GM08714 (cell line): ENCODE data around the gene ALK.

Source experiments
- H3K4me3 ChIP-seq: fragments of 200-500 bp; sonication (Bioruptor generic); 2 replicates; pipeline ENCODE4 v1.5.1; 2014; ENCODE audit warnings: mild to moderate bottlenecking, low read length, inconsistent platforms
- ZNF274 ChIP-seq: IDR thresholded peaks from 2 replicates; pipeline ENCODE4 v1.6.1; 2012; ENCODE audit warnings: mild to moderate bottlenecking, low read depth, low read length

ALK gene

DNA sequence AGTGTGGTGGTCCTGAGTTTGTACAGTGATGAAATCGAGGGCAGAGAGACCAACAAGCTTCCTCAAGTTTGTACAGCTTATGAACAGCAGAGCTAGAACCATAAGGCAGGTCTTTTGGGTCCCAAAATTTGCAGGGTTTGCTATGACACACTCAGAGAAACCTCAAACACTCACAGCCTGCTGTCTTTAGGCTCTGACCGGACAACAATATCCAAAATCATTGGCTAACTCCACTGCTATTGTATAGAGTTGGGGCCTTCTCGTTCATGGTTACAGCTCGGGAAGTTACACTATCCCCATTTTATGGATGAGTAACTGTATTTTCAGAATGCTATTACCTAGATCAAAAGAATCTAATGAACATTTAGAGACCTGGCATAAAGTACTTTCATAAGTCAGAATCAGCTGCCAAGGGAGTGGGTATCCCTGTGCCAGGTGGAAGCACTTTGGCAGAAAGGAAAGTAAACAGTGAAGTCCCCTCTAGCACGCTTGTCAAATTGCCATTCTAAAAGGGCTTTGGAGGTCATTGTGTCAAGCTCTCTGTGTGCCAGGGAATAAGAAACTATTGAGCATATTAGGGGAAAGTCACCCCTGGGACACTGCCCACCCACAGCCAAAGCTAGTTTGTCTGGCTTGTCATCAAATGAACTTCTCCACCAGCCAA lies 331.8 kb downstream of the ALK start:
- no peak overlapping the region for H3K4me3 ChIP-seq
- no peak for TF ChIP-seq ZNF274

DNA sequence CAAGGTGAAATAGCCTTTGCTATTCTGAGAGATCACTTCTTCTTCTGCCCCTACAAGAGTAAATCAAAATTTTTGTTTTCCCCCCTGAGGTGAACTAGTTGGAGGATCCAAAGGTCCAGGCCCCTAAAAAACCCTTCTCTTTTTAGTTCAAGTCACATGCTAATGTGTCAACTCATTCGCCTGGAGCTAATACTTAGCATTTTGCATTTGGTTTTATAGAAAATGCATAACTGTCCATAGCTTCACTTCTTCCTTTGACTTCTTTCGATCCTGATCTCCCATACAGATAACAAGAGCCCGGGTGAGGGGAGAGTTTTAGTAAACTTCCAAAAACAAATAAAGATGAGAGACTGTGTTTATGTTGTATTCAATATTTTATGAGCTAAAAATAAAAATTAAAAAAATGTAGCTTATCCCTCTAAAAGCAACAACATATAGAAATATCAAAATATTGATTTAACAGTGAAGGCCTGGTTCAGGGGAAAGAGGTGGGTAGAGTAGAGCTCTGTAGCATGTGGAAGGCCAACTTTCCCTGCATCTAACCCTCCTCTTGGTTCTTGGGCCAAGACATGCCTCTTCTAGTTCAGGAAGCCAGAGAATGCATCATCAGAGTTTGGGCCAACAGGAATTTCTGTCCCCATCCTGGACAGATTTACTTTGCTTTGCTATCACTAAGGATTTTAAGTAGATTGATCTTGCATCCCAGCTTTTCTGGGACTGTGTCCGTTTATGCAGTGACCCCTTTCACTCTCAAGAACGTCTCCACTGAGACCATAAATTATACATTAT lies 333.8 kb downstream of the ALK start:
- H3K4me3 ChIP-seq: no peak overlapping the region
- no peak for TF ChIP-seq ZNF274

DNA sequence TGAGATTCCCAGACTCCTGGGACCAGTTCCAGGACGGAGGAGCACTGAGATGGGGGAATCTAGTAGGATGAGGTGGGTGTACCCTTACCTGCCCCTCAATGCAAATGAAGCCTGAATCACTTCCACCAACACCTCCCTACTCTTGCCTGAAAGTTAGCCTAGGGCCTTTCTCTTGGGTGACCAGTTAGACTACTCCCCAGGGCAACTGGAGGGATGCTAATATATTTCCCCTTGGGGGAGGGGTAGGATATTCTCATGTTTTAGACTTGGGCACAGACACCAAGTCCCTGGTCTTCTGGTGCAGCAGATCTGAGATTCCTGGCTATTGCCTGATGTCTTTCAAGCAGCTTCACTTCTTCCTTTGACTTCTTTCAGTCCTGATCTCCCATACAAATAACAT lies 334.5 kb downstream of the ALK start:
- no peak overlapping the region for H3K4me3 ChIP-seq
- no peak for TF ChIP-seq ZNF274

DNA sequence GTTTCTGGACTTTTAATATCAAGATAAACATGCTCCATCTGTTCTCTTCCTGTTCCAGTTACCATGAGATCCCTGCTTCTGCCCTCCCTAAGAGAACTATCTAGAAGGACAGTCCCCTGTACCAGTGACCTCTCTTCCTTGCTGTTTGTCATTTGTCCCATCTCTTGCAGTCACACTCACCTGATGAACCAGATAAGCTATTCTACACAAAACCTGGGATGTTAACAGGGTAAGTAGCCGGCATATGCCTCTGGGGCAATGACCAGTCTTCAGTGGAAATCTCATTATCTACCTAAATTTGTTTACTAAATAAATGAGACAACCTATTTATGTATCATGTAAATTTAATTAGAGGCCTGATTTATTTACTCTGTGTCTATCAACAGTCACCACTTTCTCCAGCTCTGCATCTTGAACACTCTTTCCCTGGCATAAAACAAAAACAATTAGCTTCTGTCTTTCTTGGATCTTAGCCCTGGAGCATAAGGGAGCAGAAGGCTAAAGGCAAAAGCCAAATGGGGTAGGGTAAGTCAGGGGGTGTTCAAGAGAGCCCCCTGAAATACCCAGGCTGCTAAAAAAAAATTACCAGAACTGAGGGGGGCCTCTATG lies 337.7 kb downstream of the ALK start:
- no peak for TF ChIP-seq ZNF274
- no peak overlapping the region for H3K4me3 ChIP-seq

DNA sequence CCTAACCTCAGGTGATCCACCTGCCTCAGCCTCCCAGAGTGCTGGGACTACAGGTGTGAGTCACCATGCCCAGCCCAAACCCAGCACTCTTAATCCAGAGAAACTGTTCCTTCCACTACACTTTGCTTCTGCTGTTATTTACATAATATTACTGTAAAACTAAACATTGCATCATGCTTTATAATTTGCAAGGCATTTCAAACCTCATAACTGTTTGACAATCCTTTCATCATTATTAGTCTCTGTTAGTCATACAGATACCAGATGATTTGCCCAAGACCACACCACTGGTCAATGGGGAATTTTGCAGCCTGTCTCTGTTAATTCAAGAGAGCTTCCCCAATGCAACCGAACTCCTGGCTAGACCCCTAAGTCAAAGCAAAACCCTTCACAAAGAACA lies 338.3 kb downstream of the ALK start:
- no peak overlapping the region for H3K4me3 ChIP-seq
- no peak for TF ChIP-seq ZNF274

DNA sequence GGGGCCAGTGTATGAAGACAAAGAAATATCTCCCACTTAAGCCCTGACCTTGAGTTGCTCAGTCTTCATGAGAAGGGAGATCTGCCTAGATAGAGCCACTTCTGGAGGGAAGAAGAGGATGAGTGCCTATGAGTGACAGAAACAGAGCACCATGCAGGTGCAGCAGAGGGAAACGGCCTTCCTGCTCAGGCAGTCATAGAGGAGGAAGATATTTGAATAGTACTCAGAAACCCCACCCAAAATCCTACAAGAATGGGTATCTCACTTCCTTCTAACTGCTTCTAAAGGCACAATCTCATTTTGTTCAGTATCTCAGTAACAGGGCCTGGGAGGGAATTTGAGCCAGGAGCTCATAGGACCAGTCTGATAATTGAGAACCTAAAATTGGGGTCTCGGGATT lies 339.3 kb downstream of the ALK start:
- TF ChIP-seq ZNF274: no peak
- no peak overlapping the region for H3K4me3 ChIP-seq

DNA sequence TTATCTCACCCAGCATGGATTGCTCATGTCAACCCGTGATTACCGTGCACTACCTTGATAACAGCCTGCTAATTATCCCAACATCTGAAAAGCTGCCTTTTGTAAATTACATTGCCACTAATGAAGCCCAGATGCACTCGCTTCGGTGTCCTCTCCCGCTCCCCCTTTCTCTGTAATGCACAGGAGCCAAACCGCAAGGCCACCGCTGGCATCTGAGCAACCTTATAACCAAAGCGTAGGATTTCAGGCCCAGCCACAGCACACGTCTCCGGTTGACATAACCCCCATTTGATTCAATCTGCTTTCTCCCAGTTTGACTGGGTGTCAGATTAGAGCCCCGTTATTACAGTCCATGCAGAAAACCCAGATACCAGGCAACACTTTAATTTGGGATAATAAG lies 341.2 kb downstream of the ALK start:
- no peak overlapping the region for H3K4me3 ChIP-seq
- TF ChIP-seq ZNF274: no peak

DNA sequence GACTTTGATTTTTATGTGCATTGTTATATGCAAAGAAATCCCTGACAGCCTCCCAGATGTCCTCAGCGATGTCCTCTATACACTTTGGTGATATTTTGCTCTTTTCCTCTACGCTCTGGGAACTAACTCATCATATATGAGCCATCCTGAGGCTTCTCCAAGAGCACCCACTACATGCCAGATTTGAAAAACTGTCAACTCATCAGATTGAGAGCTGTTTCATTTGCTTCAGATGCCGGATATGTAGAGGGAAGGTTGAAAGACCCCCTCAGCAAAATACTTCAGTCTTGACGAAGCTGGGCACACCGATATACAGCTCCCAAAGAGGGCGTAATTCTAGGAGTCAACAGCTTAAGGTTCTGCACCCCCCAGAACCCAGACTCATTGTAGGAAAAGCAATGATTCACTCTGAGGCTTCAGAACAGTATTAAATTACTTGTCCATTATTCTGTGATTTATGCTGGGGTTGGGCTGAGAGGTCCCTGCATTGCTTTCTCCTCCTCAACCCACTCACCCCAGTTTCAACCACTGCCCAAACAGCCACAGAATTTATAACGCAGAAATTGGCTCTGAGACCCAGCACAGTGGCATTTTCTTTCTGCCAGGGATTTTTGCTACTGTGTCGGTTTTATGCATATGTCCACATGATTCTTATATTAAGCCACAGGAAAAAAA lies 341.8 kb downstream of the ALK start:
- TF ChIP-seq ZNF274: no peak
- H3K4me3 ChIP-seq: no peak overlapping the region

DNA sequence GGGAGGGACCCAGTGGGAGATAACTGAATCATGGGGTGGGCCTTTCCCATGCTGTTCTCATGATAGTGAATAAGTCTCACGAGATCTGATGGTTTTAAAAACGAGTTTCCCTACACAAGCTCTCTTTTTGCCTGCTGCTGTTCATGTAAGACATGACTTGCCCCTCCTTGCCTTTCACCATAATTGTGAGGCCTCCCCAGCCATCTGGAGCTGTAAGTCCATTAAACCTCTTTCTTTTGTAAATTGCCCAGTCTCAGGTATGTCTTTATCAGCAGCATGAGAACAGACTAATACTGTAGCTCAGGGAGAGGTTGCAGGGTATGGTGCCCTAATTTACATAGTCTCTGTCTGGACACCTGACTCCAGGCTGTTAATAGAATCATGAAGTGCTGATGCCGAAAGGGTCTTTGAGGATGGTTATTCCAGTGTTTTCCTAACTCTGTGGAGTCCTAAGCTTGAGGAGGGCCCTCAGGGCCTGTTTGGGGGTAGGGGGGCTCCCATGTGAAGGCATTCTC lies 343.2 kb downstream of the ALK start:
- TF ChIP-seq ZNF274: no peak
- no peak overlapping the region for H3K4me3 ChIP-seq

DNA sequence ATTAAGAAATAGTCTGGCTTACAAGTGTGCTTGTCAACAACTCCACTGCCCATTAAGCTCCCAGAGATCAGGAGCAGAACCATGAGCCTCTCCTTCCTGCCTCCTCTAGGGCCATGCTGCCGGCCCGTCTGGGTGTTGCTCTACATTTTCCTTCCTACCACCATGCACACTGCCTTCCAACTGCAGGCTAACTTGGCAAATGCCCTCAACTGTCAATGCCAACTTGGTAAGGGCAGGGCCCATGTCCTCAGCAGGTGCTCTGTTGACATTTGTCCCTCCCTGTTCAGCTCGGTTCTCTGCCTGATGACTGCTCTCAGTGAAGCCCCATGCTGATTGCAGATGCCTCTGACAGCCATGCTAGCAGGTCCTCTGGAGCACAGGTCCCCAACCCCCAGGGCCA lies 345.2 kb downstream of the ALK start:
- TF ChIP-seq ZNF274: no peak

DNA sequence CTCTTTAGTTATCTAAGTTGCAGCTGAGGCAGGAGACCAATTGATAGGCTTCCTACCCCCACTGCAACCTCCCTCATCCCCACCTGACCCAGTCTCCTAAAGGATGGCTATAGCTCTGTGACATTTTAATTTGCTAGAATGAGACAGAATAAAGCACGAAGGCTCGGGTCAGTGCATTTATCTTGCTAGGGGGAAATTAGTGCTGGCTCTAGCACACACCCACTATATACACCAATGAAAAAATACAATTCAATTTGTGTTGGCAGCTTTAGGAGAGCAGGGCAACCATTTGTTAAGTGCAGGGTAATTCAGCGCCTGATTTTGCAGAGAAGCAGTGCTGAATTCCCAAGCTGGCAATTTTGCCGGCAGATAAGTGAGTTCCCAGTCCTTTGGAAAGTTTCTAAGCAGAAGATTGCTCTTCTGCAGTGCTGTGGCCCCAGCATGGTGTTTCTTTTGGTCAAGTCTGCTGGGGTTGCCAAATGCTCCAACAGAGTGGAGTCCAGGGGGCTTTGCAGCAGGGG lies 346.0 kb downstream of the ALK start:
- no peak overlapping the region for H3K4me3 ChIP-seq
- no peak for TF ChIP-seq ZNF274

More for the DNA sequence above, 345.2 kb downstream of the ALK start:
- no peak overlapping the region for H3K4me3 ChIP-seq

DNA sequence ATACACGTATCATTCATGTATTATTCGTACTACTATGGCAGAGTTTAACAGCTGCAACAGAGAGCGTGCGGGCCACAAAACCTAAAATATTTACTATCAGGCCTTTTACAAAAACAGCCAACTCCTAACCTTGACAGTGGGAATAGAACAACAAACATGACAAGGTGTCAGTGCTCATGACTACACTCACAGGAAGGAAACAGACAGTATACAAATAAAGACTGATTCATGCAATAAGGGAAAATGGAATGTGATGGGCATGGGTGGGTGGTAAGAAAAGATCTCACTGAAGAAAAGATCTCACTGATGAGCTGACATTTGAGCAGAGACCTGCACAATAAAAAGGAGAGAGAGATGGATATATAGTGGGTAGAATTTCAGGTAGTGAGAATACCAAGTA lies 347.8 kb downstream of the ALK start:
- no peak for TF ChIP-seq ZNF274
- H3K4me3 ChIP-seq: no peak overlapping the region

DNA sequence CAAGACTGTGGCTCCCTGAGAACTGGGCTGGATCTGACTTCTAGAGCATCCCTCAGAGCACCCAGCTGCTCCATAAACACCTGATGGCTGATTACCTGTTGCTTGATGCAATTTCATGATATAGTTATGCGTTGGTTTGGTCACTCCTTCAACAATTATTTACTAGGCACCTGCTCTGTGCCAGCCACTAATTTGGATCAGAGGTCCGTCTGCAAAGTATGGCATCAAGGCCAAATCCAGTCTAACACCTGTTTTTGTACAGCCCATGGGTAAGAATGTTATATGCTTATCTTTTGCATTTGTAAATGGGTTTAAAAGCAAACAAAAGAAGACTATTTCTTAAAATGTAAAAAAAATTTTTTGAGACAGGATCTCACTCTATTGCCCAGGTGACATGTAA lies 348.2 kb downstream of the ALK start:
- TF ChIP-seq ZNF274: no peak
- H3K4me3 ChIP-seq: no peak overlapping the region

DNA sequence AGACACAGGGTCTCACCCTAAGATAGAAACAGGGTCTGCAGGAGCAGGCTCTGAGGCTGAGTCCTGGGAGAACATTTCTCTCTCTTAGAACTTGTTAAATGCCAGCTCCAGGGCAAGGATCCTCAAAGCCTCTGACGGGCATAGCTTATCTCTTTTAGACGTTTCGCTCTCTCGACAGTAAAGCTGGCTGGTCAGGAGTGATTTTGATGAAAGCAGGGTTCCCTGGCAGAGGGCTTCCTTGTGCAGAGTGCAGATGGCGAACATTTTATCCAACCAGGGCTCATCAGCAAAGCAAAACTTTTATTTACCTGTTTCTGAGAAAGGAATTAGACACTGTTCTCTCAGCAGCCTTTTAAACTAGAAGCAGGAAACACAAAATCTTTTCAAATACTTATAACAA lies 350.8 kb downstream of the ALK start:
- no peak overlapping the region for H3K4me3 ChIP-seq
- TF ChIP-seq ZNF274: no peak
